HG02885 (cell line): Measurements from ENCODE around the gene RERE.
"Not testable (repeated sequence)": the region's sequence is repeated elsewhere in the genome, so short reads cannot be mapped to it uniquely, and the experiment has no call there.

Source experiments
- ATAC-seq: cut with Tn5 transposase; IDR thresholded peaks from one replicate; pipeline ENCODE4 v1.9.1; 2021; ENCODE audit warnings: mild to moderate bottlenecking; ENCODE audit not compliant: unreplicated experiment, poor library complexity

The RERE gene

DNA sequence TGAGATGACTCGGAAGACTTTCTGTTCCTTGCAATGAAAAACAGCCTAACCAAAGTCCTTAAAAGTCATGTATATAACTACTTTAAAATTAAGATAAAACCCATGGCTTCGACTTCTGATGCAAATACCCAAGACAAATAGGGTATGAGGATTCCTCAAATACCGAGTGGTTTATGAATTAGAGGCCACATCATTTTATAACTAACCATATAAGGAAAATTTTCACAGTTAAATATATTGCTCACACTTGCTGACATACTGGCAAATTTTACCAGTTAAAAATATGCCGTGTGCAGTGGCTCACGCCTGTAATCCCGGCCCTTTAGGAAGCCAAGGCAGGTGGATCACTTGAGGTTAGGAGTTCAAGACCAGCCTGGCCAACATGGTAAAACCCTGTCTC is 5.4 kb downstream of the RERE start:
- ATAC-seq = no peak

DNA sequence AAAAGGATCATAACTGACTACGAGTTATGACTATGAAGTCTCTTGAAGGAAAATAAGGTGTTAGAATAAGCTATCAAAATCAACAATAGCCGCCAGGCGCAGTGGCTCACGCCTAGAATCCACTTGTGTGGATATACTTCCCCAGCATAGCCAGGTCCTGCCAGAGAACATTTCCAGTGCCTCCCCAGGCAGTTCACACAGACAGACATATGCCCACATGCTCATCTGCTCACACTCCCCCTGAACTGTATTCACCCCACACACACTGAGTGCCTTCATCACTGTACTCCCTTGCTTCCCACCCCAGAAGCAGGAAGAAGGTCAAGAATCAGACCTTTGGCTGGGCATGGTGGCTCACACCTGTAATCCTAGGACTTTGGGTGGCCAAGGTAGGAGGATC is 6.5 kb downstream of the RERE start:
- no peak for ATAC-seq

GRCh38 chr1:8809342-8809736 is 8.1 kb downstream of the RERE start:
- no peak for ATAC-seq

DNA sequence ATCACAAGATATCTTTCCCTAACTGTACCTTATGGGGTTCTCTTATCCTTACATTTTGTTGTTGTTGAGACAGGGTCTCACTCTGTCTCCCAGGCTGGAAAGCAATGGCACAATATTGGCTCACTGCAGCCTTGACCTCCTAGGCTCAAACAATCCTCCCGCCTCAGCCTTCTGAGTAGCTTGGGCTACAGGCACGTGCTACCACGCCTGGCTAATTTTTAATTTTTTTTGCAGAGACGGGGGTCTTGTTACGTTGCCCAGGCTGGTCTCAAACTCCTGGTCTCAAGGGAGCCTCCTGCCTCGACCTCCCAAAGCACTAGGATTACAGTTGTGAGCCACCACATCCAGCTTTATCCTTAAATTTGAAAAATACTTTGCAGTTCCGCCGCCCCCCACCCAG is 10.4 kb downstream of the RERE start:
- ATAC-seq = no peak

- no peak for ATAC-seq
Observed at GRCh38 chr1:8800416-8800815, 17.0 kb downstream of the RERE start.

GRCh38 chr1:8797216-8797615 is 20.2 kb downstream of the RERE start:
- no peak for ATAC-seq

DNA sequence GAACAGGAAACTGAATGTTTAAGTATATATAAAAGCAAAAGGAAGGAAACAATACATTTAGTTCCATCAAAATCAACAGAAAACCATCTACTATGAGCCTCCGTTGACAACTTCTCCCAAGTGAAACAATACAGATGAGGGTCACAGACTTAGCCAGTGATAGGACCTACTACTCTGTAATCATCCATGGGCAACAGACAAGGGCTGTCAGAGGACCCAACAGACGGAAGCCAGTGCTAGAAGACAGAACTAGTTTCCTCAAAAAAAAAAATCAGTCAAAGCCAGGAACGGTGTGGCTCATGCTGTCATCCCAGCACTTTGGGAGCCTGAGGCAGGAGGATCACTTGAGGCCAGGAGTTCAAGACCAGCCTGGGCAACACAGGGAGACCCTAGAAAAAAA is 20.6 kb downstream of the RERE start:
- ATAC-seq = no peak

DNA sequence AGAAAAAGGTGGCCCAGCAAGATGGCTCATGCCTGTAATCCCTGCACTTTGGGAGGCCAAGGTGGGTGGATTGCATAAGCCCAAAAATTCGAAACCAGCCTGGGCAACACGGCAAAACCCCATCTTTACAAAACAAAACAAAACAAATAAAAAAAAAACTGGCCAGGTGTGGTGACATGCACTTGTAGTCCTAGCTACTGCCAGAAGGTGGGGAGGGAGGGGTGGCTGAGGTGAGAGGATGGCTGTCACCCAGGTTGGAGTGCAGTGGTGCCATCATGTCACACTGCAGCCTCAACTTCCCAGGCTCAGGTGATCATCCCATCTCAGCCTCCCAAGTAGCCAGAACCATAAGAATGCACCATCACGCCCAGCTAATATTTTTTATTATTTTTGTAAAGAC is 22.8 kb downstream of the RERE start:
- no peak for ATAC-seq

- no peak for ATAC-seq
Observed at GRCh38 chr1:8791819-8792218, 25.6 kb downstream of the RERE start.

- ATAC-seq = no peak
Observed at GRCh38 chr1:8790987-8791386, 26.5 kb downstream of the RERE start.

GRCh38 chr1:8790478-8790877 is 27.0 kb downstream of the RERE start:
- no peak for ATAC-seq

DNA sequence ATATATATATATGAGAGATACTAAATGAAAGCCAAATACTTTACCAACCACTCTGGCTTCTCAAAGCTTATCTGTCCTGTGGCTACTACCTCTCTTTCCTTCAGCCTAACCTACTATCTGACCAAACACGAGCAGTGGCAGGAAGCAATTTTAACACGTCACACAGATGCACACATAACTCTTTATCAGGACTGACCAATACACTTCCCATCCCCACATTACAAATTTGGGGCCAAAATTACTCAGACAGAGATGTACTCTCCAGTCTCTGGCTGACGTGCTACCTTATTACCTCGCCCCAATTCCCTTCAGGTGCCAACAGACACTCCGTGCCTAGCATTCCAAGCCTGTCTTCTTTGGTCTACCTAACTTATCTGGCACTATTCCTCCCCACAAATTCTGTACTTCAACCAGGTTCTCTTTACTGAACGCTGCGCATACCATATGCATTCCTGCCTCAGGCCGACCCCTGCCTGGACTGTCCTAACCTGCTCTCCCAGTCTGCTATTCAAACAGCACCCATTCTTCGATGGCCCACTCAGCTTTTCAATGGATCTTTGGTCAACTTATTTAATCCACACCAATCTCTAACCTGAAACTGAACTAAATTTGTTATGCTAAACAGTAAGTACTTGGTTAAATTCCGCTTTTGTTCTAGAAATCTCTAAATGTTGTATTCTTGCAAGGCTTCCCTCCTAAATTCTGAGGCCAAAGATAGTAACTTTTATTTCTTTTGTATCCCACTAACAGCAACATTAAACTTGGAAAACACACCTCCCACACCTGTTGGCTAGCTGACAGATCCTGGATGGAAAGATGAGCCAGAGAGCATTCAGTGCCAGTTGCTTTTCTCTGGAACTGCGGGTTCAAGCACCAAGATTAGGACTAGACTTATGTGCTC is 27.9 kb downstream of the RERE start:
- ATAC-seq = no peak

DNA sequence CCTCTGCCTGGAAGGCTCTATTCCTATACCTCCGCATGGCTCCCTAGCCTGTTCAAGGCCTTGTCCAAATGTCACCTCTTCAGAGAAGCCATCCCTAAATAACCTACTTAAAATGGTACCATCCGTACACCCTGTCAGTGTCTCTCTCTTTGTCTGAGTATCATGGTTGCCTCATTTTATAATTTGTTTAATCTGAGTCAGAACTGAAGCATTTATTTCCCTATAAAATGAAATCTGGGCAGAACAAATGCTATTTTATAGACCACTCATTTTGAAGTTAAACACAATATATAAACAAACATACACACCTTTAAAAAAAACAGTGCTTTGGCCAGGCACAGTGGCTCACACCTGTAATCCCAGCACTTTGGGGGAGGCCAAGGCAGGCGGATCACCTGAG is 30.2 kb downstream of the RERE start:
- ATAC-seq = no peak

- not testable (repeated sequence) for ATAC-seq
Observed at GRCh38 chr1:8786204-8786603, 31.2 kb downstream of the RERE start.

GRCh38 chr1:8782955-8783354 is 34.5 kb downstream of the RERE start:
- no peak for ATAC-seq

DNA sequence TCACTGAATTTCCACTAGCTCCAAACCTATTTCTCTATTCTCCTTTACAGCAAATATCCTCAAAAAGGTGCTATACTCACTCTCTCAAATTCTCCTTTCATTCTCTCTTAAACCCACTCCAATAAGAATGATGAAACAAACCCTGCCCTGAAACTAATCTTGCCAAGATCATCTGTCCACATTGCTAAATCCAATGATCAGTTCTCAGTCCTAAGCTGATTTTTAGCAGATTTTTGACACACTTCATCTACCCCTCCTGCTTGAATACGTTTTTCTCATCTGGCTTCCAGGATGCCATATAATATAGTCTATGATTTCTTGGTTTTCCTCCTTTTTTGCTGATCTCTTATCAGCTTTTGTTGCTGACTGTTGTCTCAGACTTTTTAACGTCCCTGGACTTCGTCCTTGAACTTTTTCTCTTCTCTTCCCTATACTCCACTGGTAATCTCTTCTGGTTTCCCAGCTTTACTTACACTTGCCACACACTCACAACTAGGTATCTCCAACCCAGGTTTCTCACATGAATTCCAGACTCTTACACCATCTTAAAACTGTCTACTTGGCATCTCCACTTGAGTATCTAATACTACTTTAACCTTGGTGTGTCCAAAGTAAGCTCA is 35.3 kb downstream of the RERE start:
- ATAC-seq = no peak

DNA sequence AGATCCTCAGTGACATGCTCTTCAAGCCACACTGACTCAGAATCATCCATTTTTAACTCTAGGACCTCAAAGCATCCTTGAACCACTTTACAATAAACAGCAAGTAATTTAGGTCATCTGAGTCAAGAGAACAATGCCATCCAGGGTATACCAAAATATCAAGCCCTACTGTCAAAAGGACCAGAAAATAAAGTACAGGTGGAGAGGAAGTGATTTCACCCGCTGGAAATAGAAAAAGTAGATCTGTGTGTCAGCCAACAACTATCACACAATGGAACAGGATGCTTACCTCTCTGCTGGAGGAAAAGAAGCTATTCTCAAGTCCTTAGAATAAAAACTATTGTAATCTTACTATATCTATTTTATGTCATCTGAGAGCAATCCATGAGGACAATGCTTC is 37.0 kb downstream of the RERE start:
- ATAC-seq = no peak

- no peak for ATAC-seq
Observed at GRCh38 chr1:8777867-8778266, 39.6 kb downstream of the RERE start.

- no peak for ATAC-seq
Observed at GRCh38 chr1:8776104-8776503, 41.3 kb downstream of the RERE start.

DNA sequence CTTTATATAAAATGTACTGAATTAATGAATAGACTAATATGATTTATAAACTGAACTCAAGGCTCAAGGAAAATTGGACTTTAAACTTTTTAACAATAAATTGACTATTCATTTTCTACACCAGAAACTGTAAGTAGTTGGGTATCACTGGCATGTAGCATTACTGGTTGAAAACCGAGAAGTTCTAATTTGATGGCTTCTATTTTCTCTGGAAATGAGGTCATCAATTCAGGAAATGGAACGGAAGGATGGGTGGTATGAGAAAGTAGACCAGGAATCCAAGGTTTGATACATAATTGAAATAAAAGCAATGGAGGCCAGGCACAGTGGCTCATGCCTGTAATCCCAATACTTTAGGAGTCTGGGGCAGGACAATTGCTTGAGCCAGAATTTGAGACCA is 50.4 kb downstream of the RERE start:
- ATAC-seq = no peak

DNA sequence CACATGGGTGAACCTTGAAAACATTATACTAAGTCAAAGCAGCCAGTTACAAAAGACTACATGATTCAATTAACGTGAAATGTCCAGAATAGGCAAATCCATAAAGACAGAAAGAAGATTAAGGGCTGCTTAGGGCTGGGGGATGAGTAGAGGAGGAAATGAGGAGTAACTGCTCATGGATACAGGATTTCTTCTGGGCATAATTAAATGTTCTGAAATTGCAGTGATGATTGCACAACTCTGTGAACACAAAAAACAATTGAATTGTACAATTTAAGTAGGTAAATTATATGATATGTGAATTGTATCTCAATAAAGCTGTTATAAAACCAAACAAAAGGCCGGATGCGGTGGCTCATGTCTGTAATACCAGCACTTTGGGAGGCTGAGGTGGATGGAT is 52.2 kb downstream of the RERE start:
- ATAC-seq = no peak
